PC-9 (cell line): ENCODE measurements around the gene PCDHGC3.

ENCODE experiments used
- EZH2 ChIP-seq: fragments of 200-600 bp; sonication (generic); IDR thresholded peaks from 2 replicates; pipeline ENCODE4 v1.8.0; 2017; ENCODE audit warnings: antibody characterized with exemption, low read depth
- TF ChIP-seq, protein P1 (sequence below): fragments of 200-600 bp; sonication (generic); conservative IDR thresholded peaks from 2 replicates; pipeline ENCODE4 v1.6.1; 2017; ENCODE audit warnings: mixed run types, antibody characterized with exemption, mild to moderate bottlenecking, moderate library complexity

DNA sequence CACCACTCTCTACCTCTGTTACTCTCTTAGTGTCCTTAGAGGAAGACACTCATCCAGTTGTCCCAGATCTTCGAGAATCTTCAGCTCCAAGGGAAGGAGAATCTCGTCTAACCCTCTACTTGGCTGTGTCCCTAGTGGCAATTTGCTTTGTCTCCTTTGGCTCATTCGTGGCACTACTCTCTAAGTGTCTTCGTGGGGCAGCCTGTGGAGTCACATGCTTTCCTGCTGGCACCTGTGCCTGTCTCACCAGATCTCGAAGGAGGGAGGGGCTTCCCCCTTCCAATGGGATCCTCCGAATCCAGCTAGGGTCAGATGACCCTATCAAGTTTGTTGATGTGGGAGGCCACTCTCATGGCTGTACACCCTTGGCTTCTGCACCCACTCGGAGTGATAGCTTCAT is 11.4 kb downstream of the PCDHGC3 start:
- TF ChIP-seq, protein P1, sequence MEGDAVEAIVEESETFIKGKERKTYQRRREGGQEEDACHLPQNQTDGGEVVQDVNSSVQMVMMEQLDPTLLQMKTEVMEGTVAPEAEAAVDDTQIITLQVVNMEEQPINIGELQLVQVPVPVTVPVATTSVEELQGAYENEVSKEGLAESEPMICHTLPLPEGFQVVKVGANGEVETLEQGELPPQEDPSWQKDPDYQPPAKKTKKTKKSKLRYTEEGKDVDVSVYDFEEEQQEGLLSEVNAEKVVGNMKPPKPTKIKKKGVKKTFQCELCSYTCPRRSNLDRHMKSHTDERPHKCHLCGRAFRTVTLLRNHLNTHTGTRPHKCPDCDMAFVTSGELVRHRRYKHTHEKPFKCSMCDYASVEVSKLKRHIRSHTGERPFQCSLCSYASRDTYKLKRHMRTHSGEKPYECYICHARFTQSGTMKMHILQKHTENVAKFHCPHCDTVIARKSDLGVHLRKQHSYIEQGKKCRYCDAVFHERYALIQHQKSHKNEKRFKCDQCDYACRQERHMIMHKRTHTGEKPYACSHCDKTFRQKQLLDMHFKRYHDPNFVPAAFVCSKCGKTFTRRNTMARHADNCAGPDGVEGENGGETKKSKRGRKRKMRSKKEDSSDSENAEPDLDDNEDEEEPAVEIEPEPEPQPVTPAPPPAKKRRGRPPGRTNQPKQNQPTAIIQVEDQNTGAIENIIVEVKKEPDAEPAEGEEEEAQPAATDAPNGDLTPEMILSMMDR: no peak
- TF ChIP-seq EZH2: no peak
